ACHN (cell line): ENCODE data around the gene ATP2B2.
A peak's percentile ranks its signal among the peaks of the same experiment; 100 is the strongest.

Source experiments
- DNase-seq: peaks from one replicate; pipeline ENCODE4 v3.0.0-alpha.2; 2015
- in situ Hi-C: cut with HindIII; loops from 2 replicates; pipeline ENCODE4 v1.10.0; 2017; ENCODE audit warnings: low sequenced_read_pairs, low pct_ligation_motif_present, low pct_unique_long_range_greater_than_20kb

The ATP2B2 gene

GRCh38 chr3:10426346-10427220 lies 78.8 kb downstream of the ATP2B2 start:
- in situ Hi-C loops: no loop called here
- no peak for DNase-seq

DNA sequence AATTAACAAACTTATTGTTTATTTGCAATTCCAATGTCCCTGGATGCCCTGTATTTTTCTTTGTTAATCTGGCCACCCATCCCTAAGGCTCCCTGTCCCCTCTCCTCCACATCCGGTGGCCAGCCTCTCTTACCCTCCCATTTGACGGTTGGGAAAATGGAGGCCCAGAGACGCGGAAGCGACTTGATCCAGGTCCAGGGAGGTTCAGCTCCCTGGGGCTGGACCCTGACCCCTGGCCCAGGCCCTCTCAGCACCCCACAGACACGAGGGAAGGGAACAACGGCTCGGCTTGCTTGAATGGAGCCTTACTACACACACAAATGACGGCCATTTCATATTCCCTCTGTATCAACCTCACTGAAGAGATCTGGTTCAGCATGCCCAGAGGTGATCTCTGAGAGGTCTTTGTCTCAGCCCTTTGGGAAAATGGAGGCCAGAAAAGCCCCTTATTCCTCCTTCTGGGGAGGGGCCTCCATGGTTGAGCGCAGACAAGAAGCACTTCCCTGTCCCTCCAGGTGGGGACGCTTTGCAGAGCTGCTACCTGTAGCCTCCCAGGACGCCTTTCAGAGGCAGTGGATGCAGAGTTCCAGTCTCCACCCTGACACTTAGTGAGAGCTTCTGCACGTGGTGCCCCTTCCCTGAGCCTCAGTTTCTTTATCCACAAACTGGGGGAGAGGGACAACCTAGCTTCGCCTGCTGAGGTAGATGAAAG lies 82.1 kb downstream of the ATP2B2 start:
- no peak for DNase-seq
- in situ Hi-C loops: no loop called here

DNA sequence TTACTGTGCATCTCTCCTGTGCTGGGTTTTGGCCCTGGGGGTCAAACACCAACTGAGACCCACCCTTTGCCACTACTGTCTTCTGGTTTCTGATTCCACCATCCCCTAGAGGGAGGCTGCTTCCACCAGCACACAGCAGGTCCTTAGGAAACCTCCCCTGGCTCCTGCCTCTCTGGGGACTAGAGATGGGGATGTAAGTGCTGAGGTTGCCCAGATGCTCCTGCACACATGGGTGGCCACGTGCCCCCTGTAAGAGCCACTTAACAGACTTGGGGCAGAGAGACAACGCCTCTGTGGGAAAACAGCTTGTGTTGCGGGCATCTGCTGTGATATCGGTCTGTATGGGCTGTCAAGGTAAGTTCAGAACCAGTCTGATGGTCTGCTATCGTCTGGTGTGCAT lies 83.4 kb downstream of the ATP2B2 start:
- in situ Hi-C loops: no loop called here
- no peak for DNase-seq

DNA sequence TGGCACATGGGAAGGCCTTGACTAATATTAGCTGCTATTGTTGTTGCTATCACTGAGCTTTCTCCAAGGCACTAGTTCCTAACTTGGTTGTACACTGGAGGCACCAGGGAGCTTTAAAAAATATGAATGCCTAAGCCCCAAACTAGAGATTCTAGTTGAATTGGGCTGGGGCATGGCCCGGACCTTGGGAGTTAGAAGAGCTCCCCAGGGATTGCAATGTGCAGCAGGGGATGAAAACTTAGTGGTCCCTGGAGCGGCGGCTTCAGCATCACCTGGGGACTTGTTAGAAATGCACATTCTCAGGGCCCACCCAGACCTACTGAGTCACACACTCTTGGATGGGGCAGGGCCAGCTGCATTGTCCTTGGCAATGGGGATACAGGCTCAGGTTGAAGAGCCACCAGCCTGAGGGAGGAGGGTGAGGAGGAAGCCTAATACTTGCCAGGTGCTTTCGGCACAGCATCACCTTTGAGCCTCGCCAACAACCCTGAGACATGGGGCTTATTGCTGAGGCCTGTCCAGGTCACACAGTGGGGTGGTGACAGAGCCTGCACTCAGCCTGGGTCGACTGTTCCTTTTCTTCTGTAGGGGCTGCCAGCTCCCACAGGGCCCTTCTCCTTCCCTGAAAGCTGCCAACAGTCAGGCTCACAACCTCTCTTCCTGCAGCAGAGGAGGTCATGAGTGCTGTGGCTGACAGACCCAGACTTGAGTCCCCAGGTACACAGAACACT lies 84.5 kb downstream of the ATP2B2 start:
- in situ Hi-C loops: no loop called here
- no peak for DNase-seq

DNA sequence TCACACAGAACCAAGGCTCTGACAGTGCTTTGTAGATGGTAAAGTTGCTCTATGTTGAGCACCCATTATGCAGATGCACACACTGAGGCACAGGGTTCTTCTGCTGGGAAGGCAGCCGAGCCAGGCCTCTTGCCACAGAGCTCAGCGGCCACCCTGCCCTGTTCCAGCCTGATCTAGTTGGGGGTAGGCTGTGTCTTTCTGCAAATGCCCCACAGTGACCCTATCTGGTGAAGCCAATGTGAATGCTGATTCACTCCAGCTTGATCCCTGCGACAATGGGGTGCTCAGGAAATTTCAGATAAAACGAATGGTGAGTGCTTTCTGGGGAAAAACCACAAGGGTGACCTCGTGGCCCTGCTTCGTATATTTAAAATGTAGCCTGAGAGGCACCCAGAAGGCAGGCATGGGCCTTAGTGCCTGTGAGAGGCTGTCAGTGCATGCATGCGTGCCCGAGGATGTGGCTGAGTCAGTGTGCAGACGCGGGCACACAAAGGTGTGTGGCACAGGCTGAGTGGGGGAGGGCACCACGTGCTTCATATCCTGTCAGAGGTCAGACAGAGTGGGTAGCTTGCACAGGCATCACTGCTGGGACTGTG lies 85.7 kb downstream of the ATP2B2 start:
- in situ Hi-C loops: no loop called here

DNA sequence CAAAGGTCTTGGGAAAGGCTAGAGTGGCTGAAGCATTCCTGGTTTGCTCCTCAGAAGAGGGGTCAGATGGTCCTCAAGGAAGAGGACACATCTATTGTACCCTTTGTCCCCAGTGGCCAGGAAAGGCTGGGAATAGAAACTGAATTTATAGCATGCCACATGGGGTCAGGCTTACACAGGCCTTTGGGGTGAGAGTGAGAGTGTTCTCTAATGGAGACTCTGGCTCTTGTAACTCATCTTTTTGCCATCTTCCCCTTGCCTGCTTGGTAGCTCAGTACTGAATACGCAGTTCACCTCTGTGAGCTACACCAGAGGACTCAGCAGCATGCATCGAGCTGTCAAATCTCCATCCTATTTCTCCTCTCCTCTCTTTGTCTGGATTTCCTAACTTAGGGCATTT lies 87.5 kb downstream of the ATP2B2 start:
- in situ Hi-C loops: no loop called here
- peak; percentile 55 for DNase-seq

More for the DNA sequence above, 85.7 kb downstream of the ATP2B2 start:
- DNase-seq: peak; percentile 74

GRCh38 chr3:10416730-10417300 lies 88.6 kb downstream of the ATP2B2 start:
- in situ Hi-C loops: no loop called here
- DNase-seq: no peak

DNA sequence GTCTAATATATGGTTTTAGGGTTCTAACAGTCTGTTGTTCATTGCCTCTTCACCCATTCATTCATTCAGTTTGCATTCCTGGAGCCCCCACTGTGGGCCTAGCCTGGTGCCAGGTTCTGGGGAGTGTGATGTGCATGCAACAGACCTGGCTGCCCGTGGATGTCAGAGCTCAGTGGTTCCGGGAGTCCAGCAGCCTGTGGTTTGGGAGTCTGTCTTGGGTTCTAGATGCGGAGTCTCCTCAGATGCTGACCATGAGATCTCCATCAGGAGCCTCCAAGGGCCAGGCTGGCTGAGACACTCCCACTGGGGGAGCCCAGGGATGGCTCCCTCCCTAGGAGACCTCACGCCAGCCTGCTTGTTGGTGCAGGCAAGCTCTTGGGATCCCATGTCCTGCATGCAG lies 92.3 kb downstream of the ATP2B2 start:
- in situ Hi-C loops: no loop called here
- no peak for DNase-seq

DNA sequence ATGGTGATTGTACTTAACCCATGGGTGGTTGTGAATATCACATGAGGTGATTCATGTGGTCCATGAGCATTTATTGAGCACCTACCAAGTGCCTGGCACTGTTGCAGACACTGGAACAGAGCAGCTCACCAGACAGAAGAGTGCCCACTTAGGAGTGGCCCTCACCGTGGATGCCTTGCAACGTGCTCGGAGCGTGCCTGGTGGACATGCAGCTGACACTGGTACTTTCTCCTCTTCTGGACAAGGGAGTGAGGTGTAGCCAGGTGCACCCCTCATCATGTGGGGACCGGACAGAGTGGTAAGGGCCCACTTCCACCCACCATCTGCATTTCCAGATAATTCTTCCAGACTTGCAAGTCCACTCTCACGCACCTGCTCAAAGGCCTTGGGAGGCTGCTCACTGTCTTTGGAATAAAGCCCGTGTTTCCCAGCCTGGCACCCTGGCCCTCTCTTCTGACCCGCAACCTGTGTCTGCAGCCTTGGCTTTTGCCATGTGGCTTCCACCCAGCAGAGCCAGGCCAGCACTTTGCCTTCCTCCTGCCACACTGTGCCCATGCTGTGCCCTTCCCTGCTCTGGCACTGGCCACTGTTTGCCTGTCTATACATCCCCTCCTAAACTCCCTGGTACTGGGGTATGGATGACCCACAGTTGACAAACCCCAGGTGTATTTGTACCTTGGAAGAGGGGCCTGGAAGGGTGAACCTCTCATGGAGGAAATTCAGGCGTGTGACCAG lies 93.6 kb downstream of the ATP2B2 start:
- in situ Hi-C loops: no loop called here
- no peak for DNase-seq

DNA sequence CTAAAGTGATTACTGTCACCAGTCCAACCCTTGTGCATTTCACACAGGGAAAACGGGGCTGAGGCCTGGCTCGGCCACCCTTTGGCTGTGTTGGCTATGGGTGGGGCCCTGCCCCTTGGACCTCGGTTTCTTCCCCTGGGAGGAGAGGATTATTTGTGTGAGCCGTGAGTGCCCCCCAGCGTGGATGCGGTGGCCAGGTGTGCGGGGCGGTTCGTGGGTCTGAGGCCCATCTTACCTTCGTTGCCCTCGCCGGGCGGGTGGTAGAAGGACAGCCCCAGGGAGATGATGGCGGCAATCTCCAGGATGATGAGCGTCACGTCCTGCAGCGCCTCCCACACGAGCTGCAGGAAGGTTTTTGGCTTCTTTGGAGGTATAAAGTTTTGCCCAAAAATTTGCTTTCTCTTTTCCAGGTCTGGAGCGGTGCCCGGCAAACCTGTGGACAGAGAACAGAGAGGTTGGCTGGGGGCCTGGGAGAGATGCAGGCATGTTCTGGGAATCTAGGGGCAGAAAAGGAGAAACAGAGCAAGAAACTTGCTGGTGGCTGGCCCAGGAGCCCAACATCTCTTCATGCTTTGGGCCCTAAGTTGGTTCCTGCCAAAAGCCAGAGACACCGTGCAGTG lies 94.9 kb downstream of the ATP2B2 start:
- in situ Hi-C loops: no loop called here
- no peak for DNase-seq

DNA sequence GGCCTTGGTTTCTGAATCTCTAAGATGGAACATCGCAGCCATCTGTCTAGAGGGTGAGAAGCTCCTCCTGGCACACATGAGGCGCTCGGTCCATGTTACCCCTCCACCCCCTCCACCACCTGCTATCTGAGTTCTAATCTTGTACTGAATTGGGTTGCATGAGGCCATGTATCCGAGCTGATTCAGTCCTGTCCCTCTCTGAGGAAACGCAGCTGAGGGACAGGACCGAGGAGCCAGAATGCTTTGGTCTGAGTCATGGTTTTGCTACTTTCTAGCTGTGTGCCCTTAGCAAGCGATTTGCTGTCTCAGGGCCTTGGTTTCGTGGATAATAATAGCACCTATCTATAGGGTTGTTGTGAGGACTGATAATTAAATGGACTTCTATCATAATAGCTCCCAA lies 96.7 kb downstream of the ATP2B2 start:
- DNase-seq: no peak
- in situ Hi-C loops: no loop called here

DNA sequence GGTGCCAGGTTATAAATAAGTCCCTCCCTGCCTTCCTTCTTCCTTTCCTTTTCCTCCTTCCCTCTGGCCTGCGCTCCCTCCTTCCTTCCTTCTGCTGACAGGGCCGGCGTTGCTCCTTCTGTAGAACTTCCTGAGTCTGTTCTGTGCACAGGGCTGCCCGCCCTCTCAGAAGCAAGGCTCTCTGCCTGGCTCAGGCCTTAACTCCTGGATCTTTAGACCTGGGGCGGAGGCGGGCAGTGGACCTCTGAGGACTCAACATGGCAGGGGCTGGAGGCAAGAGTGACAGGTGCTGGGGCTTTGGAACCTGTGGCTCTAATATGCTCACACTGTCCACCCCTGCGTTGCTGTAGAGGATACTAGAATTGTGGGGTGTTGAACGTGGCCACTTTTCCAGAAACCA lies 98.0 kb downstream of the ATP2B2 start:
- in situ Hi-C loops: no loop called here
- no peak for DNase-seq

DNA sequence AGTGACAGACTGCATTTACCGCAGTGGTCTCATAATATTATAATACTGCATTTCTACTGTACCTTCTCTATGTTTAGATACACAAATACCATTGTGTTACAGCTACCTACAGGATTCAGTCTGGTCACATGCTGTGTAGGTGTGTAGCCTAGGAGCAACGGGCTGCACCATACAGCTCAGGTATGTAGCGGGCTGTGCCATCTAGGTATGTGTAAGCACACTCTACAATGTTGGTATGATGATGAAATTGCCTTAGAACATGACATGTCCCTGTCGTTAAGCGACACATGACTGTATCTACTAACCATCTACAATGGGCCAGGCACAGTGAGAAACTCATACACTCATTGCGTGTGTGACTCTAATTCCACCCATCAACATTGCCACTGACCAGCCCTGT lies 99.0 kb downstream of the ATP2B2 start:
- in situ Hi-C loops: no loop called here

GRCh38 chr3:10405816-10406215 lies 99.6 kb downstream of the ATP2B2 start:
- in situ Hi-C loops: no loop called here
- no peak for DNase-seq

More for the DNA sequence above, 99.0 kb downstream of the ATP2B2 start:
- DNase-seq: no peak

DNA sequence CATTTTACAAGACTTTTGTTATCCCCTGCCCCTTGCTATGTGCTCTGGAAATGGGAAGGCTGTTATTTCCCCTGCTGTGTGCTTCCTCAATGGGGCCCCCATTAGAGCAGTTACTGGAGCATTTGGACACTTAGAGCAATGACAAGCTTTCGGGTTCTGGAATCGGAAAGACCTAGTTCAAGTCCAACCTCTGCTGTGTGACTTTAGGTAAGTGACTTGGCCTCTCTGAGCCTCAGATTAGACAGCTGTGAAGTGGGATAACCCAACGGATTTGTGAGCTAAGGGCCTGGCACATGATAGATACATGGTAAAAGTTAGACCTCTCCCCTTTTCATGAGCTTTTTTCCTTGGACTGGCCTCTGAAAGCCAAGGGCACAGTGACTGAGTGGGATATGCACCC lies 100.5 kb downstream of the ATP2B2 start:
- in situ Hi-C loops: no loop called here
- DNase-seq: no peak

DNA sequence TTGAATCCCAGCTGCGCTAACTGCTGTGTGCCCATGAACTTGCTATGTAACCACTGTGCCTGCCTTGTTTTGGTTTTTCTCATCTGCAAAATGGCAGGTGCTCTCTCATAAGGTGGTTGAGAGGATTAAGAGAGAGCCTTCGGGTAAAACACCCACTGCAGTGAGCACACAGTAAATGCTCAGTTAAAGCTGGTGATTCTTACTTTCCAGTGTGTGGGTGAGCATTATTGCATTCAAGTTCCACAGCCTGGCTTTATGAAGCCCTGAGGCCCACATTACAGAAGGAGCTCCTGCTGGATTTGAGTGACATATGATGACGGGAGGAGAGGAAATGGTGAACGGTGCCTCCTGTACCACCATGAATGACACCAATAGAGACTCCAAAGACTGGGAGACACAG lies 101.0 kb downstream of the ATP2B2 start:
- no peak for DNase-seq
- in situ Hi-C loops: no loop called here

- no peak for DNase-seq
- in situ Hi-C loops: no loop called here
Measured at GRCh38 chr3:10401990-10402761, 103.2 kb downstream of the ATP2B2 start.
